Lung (tissue), 12 donors: ENCODE data around the gene GPR45. TPM values are rescaled to one million over a fixed set of nuclear protein-coding genes. Genes with fewer than 3 reads are reported as not detected.

Source experiments
- ATAC-seq: fragments of 200-7000 bp; cut with Tn5 transposase; one replicate; pipeline ENCODE4 v1.9.1; 2020; ENCODE audit warnings: moderate number of reproducible peaks; ENCODE audit not compliant: insufficient read depth, low FRiP score
- DNase-seq, 3 donors: peaks; one replicate each; pipeline ENCODE4 v3.0.0-alpha.2; 2013 to 2017
- H3K27ac ChIP-seq, 2 donors: one replicate each; pipeline ENCODE4 v1.5.1; 2013; ENCODE audit warnings: mild to moderate bottlenecking in 2 of 2, moderate library complexity in 2 of 2, control low read depth in 1 of 2, inconsistent platforms in 1 of 2, low read depth in 1 of 2, low read length in 1 of 2
- H3K27me3 ChIP-seq, 3 donors: one replicate each; pipeline ENCODE4 v1.5.1; 2013; ENCODE audit warnings: low read length in 2 of 3; ENCODE audit not compliant: control insufficient read depth in 3 of 3, insufficient read depth in 3 of 3
- H3K36me3 ChIP-seq, 4 donors: one replicate each; pipeline ENCODE4 v1.5.1; 2013; ENCODE audit warnings: low read length in 4 of 4, mild to moderate bottlenecking in 1 of 4, moderate library complexity in 1 of 4; ENCODE audit not compliant: control insufficient read depth in 4 of 4, insufficient read depth in 4 of 4
- H3K4me1 ChIP-seq, 5 donors: one replicate each; pipeline ENCODE4 v1.5.1; 2013; ENCODE audit warnings: low read length in 5 of 5, mild to moderate bottlenecking in 2 of 5, moderate library complexity in 1 of 5; ENCODE audit not compliant: control insufficient read depth in 5 of 5, insufficient read depth in 5 of 5
- H3K4me3 ChIP-seq: one replicate; pipeline ENCODE4 v1.5.1; 2013; ENCODE audit warnings: mild to moderate bottlenecking, control low read depth, moderate library complexity
- H3K9ac ChIP-seq, 2 donors: one replicate each; pipeline ENCODE4 v1.5.1; 2013; ENCODE audit warnings: low read length in 2 of 2, control low read depth in 1 of 2; ENCODE audit not compliant: insufficient read depth in 1 of 2
- H3K9me3 ChIP-seq, 4 donors: one replicate each; pipeline ENCODE4 v1.5.1; 2013; ENCODE audit warnings: low read length in 3 of 4, mild to moderate bottlenecking in 1 of 4, moderate library complexity in 1 of 4; ENCODE audit not compliant: control insufficient read depth in 4 of 4, insufficient read depth in 3 of 4
- CTCF ChIP-seq: IDR thresholded peaks from 2 replicates; pipeline ENCODE4 v1.5.1; 2012; ENCODE audit warnings: mild to moderate bottlenecking; ENCODE audit errors: control extremely low read depth, extremely low read depth
- WGBS, 2 donors: extraction: QIAGEN DNeasy Blood & Tissue Kit; methylation state at CpG; one replicate each; pipeline ENCODE4 v1.1.7; 2013; 5-methylcytosine and 5-hydroxymethylcytosine counted together
- polyA plus RNA-seq, 2 donors: library from polyadenylated mRNA; stranded (reverse); fragments of 200-250 nt; gene quantifications; one replicate each; pipeline ENCODE4 v1.2.1, GENCODE V29; 2013
- total RNA-seq, 2 donors: library from RNA; depleted of rRNA in 1 of 2; stranded (reverse); fragments of >200 nt in 1 of 2; gene quantifications; one replicate each; pipeline ENCODE4 v1.2.1, GENCODE V29; 2014 to 2021
- donor health status: control.
- donor health status: control.
- donor health status: Bipolar disorder and iron deficiency.
- donor health status: healthy.
- donor health status: DM: yes; HTN: yes; CAD: no.

GPR45 gene
- total and polyA plus RNA-seq, 4 donors: not detected

- Histone ChIP-seq H3K4me3 (no peak overlapping the region), H3K9ac (no peak overlapping the region), H3K9me3 (no peaks in the 10 kb centered on the region), H3K36me3 (no peaks in the 10 kb centered on the region), H3K27ac (no peak overlapping the region), H3K27me3 (peaks cover 0 to 11% (median 6%) of the 10 kb centered on the region in 3 donors), H3K4me1 (peaks cover 0 to 5% (median 0%) of the 10 kb centered on the region in 5 donors)
- TF ChIP-seq CTCF: peak; percentile 48
- DNase-seq (peak; percentile 80 to 87 (median 87)), ATAC-seq (peak; percentile 53)
- 6 to 14% methylated on average over 12 of the region's 12 CpGs for WGBS, 2 donors
Observed at GRCh38 chr2:105235388-105236059, 6.0 kb upstream of the GPR45 start.

GRCh38 chr2:105236060-105236424 is 5.5 kb upstream of the GPR45 start:
- no peak overlapping the region for H3K9ac ChIP-seq
- no peak overlapping the region for H3K4me3 ChIP-seq
- ATAC-seq (no peak), DNase-seq (no peak)
- no peak overlapping the region for H3K27ac ChIP-seq
- no peaks in the 10 kb centered on the region for H3K9me3 ChIP-seq
- H3K27me3 ChIP-seq: peaks cover 0 to 13% (median 8%) of the 10 kb centered on the region in 3 donors
- 40 to 53% methylated on average over 5 of the region's 5 CpGs for WGBS, 2 donors
- H3K4me1 ChIP-seq: peaks cover 0 to 5% (median 0%) of the 10 kb centered on the region in 5 donors
- H3K36me3 ChIP-seq: no peaks in the 10 kb centered on the region
- TF ChIP-seq CTCF: no peak

- no peak for TF ChIP-seq CTCF
- WGBS, 2 donors: 58 to 74% methylated on average over 35 to 41 of the region's 41 CpGs
- Histone ChIP-seq H3K9ac (no peak overlapping the region), H3K9me3 (no peaks in the 10 kb centered on the region), H3K4me3 (no peak overlapping the region), H3K27ac (no peak overlapping the region), H3K4me1 (no peaks in the 10 kb centered on the region), H3K27me3 (peaks cover 0 to 14% (median 10%) of the 10 kb centered on the region in 3 donors), H3K36me3 (no peaks in the 10 kb centered on the region)
- ATAC-seq (no peak), DNase-seq (peak in 1 of 3 donors; percentile 7)
Observed at GRCh38 chr2:105237045-105237765, 4.3 kb upstream of the GPR45 start.
